ENCODE data around the gene ZNF629.

- no peak for TF ChIP-seq ZFX (IDR thresholded peaks at IDR 0.05)
- TF ChIP-seq CTCF (IDR thresholded peaks at IDR 0.05 in 2 of 3, conservative IDR thresholded peaks at IDR 0.05 in 1 of 3; ENCODE audit: borderline replicate concordance in 1 of 3, insufficient read depth in 1 of 3, low read depth in 2 of 3, low read length in 2 of 3), result no peak
- TF ChIP-seq EZH2 (IDR thresholded peaks at IDR 0.05), result no peak
- TF ChIP-seq MAX (IDR thresholded peaks at IDR 0.05), result no peak
- no peak for TF ChIP-seq REST (IDR thresholded peaks at IDR 0.05; ENCODE audit: low read depth)
- no peak for TF ChIP-seq POLR2A (IDR thresholded peaks at IDR 0.05; ENCODE audit: borderline replicate concordance, extremely low read depth, insufficient read depth, insufficient read length)
- TF ChIP-seq POLR2AphosphoS5 (IDR thresholded peaks at IDR 0.05; ENCODE audit: low read depth, low read length), result no peak
- TF ChIP-seq SIN3A (IDR thresholded peaks at IDR 0.05; ENCODE audit: low read depth), result no peak
- no peak for TF ChIP-seq CEBPB (IDR thresholded peaks at IDR 0.05; ENCODE audit: low read depth)
- TF ChIP-seq EZH2phosphoT487 (IDR thresholded peaks at IDR 0.05; ENCODE audit: borderline replicate concordance), result no peak
Observed at GRCh38 chr16:30755955-30756780, 30.8 kb downstream of the ZNF629 start.
